HepG2 (cell line): ENCODE data around the gene SHISA5. TPM values are rescaled to one million over a fixed set of nuclear protein-coding genes. Genes with fewer than 3 reads are reported as not detected.

Experiments used
- HNRNPK ChIP-seq: fragments of 200-400 bp; formaldehyde crosslinking; IDR thresholded peaks from 2 replicates; pipeline ENCODE4 v1.6.1; 2018; ENCODE audit warnings: low read length, low read depth, moderate library complexity, mild to moderate bottlenecking; ENCODE audit not compliant: poor library complexity, severe bottlenecking
- ISX ChIP-seq: sonication (generic); formaldehyde crosslinking; conservative IDR thresholded peaks from 2 replicates; pipeline ENCODE4 v1.5.0; 2020; ENCODE audit warnings: missing genetic modification reagents
- NONO ChIP-seq, 2 experiments: fragments of 450-650 bp in 1 of 2; sonication (generic) in 1 of 2; formaldehyde crosslinking in 1 of 2; IDR thresholded peaks in 1 of 2; conservative IDR thresholded peaks in 1 of 2; 2 replicates each; pipeline versions ENCODE4 v1.6.1 to v1.8.0; 2017 to 2022; ENCODE audit warnings: mild to moderate bottlenecking in 1 of 2, missing genetic modification reagents in 1 of 2, moderate library complexity in 1 of 2
- PAXIP1 ChIP-seq: sonication (generic); formaldehyde crosslinking; conservative IDR thresholded peaks from 2 replicates; pipeline ENCODE4 v1.4.0; 2020; ENCODE audit warnings: mild to moderate bottlenecking, missing genetic modification reagents, moderate library complexity
- SMC3 ChIP-seq: IDR thresholded peaks from 2 replicates; pipeline ENCODE4 v1.6.1; 2011; ENCODE audit warnings: low read length, improper control_type of control experiment
- TAF1 ChIP-seq: sonication (generic); formaldehyde crosslinking; IDR thresholded peaks from 2 replicates; pipeline ENCODE4 v1.4.0; 2020; ENCODE audit warnings: missing genetic modification reagents
- ZNF276 ChIP-seq: sonication (generic); formaldehyde crosslinking; IDR thresholded peaks from 2 replicates; pipeline ENCODE4 v1.4.0; 2020; ENCODE audit warnings: mild to moderate bottlenecking, low read depth, missing genetic modification reagents
- polyA plus RNA-seq, 8 experiments: library from polyadenylated mRNA; depleted of rRNA in 3 of 8; stranded (reverse) in 7 of 8; unstranded in 1 of 8; fragments of >200 nt; fragmentation: Illumina TruSeq in 4 of 8; extraction: Trizol in 4 of 8; gene quantifications; 2 replicates each; pipeline versions ENCODE4 v1.2.1 to v1.2.3, GENCODE V29; 2011 to 2016; ENCODE audit warnings: low read depth in 4 of 8, missing spikeins in 1 of 8, mixed read lengths in 1 of 8; ENCODE audit not compliant: insufficient read depth in 1 of 8
- total RNA-seq, 5 experiments: library from RNA; depleted of rRNA; stranded (reverse); fragments of >200 nt; fragmentation: Illumina TruSeq; extraction: Trizol; gene quantifications; 2 replicates each; pipeline ENCODE4 v1.2.3, GENCODE V29; 2016; ENCODE audit warnings: low read depth in 1 of 5
- TF ChIP-seq, protein P1 (sequence below): sonication (generic); formaldehyde crosslinking; IDR thresholded peaks from 2 replicates; pipeline ENCODE4 v1.5.1; 2020; ENCODE audit warnings: missing genetic modification reagents, mild to moderate bottlenecking, borderline replicate concordance
- TF ChIP-seq, protein P2 (sequence below): sonication (generic); formaldehyde crosslinking; IDR thresholded peaks from 2 replicates; pipeline ENCODE4 v1.4.0; 2020; ENCODE audit warnings: missing genetic modification reagents
- TF ChIP-seq, protein P3 (sequence below): sonication (generic); formaldehyde crosslinking; IDR thresholded peaks from 2 replicates; pipeline ENCODE4 v1.4.0; 2020; ENCODE audit warnings: missing genetic modification reagents, mild to moderate bottlenecking, borderline replicate concordance
- TF ChIP-seq, protein P4 (sequence below): sonication (generic); formaldehyde crosslinking; IDR thresholded peaks from 2 replicates; pipeline ENCODE4 v1.5.0; 2020; ENCODE audit warnings: mild to moderate bottlenecking, missing genetic modification reagents

SHISA5 gene
- total and polyA plus RNA-seq, 2 of the 13 experiments (the other 11 are each of a cell fraction or from before 2014, with no cell fraction given): 75.8 to 91.4 TPM

DNA sequence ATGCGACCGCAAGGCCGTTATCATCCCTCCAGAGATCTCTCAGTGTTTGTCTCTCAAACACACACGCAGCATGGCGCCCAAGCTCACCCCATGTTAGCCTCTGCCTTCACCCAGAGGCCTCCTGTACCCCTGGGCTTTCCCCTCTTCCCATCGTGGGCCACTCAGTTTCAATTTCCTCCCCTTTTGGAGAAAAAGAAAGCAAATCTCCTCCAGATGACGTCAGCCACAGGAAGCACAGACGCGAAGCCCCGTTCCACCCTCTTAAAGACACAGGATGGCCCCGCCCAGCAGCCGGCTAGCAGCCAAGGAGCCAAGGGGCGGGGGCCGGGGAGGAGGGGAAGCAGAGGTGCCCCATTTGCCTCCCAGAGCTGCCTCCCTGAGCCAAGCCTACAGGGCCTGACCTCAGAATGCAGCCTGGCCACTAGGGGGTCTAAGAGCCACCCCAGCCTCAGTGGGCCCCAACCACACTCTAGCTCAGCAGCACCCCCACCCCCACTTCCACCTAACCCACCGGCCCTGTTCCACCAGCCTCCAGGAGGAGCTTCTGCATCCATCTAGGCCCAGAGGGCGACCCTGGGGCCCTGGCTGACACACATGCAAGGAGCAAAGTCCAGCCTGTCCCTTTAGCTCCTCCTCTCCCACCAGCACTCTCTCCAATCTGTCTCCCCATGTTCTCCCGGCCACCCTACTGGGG is 30.9 kb downstream of the SHISA5 start (continued):
- no peak for TF ChIP-seq NONO (IDR thresholded peaks at IDR 0.05)
- TF ChIP-seq NONO (CRISPR knock-in tag; conservative IDR thresholded peaks at IDR 0.05): peak; percentile 66; the same call in 1 of the 2 replicates
- peak; percentile 77 for TF ChIP-seq TAF1 (CRISPR knock-in tag)
- TF ChIP-seq ISX: no peak
- TF ChIP-seq, protein P1, sequence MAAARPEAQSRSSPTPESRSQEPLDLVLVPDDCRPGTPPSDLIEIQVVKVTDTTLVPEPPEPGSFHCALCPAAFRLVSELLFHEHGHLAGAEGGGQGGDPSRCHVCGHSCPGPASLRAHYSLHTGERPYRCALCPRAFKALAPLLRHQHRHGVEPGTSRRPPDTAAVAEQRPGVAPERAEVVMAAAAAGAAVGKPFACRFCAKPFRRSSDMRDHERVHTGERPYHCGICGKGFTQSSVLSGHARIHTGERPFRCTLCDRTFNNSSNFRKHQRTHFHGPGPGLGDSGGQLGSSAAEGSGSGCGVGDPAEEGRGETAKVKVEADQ (CRISPR knock-in tag): peak; percentile 88; the same call in 1 of the 2 replicates
- no peak for TF ChIP-seq ZNF276
- TF ChIP-seq, protein P2, sequence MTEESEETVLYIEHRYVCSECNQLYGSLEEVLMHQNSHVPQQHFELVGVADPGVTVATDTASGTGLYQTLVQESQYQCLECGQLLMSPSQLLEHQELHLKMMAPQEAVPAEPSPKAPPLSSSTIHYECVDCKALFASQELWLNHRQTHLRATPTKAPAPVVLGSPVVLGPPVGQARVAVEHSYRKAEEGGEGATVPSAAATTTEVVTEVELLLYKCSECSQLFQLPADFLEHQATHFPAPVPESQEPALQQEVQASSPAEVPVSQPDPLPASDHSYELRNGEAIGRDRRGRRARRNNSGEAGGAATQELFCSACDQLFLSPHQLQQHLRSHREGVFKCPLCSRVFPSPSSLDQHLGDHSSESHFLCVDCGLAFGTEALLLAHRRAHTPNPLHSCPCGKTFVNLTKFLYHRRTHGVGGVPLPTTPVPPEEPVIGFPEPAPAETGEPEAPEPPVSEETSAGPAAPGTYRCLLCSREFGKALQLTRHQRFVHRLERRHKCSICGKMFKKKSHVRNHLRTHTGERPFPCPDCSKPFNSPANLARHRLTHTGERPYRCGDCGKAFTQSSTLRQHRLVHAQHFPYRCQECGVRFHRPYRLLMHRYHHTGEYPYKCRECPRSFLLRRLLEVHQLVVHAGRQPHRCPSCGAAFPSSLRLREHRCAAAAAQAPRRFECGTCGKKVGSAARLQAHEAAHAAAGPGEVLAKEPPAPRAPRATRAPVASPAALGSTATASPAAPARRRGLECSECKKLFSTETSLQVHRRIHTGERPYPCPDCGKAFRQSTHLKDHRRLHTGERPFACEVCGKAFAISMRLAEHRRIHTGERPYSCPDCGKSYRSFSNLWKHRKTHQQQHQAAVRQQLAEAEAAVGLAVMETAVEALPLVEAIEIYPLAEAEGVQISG (CRISPR knock-in tag): peak; percentile 62; the same call in 1 of the 2 replicates
- TF ChIP-seq HNRNPK: no peak
- peak; percentile 97 for TF ChIP-seq PAXIP1 (CRISPR knock-in tag)
- TF ChIP-seq SMC3: no peak; the same call in 1 of the 2 replicates
- TF ChIP-seq, protein P3, sequence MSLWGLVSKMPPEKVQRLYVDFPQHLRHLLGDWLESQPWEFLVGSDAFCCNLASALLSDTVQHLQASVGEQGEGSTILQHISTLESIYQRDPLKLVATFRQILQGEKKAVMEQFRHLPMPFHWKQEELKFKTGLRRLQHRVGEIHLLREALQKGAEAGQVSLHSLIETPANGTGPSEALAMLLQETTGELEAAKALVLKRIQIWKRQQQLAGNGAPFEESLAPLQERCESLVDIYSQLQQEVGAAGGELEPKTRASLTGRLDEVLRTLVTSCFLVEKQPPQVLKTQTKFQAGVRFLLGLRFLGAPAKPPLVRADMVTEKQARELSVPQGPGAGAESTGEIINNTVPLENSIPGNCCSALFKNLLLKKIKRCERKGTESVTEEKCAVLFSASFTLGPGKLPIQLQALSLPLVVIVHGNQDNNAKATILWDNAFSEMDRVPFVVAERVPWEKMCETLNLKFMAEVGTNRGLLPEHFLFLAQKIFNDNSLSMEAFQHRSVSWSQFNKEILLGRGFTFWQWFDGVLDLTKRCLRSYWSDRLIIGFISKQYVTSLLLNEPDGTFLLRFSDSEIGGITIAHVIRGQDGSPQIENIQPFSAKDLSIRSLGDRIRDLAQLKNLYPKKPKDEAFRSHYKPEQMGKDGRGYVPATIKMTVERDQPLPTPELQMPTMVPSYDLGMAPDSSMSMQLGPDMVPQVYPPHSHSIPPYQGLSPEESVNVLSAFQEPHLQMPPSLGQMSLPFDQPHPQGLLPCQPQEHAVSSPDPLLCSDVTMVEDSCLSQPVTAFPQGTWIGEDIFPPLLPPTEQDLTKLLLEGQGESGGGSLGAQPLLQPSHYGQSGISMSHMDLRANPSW (CRISPR knock-in tag): peak; percentile 71; the same call in 1 of the 2 replicates
- TF ChIP-seq, protein P4, sequence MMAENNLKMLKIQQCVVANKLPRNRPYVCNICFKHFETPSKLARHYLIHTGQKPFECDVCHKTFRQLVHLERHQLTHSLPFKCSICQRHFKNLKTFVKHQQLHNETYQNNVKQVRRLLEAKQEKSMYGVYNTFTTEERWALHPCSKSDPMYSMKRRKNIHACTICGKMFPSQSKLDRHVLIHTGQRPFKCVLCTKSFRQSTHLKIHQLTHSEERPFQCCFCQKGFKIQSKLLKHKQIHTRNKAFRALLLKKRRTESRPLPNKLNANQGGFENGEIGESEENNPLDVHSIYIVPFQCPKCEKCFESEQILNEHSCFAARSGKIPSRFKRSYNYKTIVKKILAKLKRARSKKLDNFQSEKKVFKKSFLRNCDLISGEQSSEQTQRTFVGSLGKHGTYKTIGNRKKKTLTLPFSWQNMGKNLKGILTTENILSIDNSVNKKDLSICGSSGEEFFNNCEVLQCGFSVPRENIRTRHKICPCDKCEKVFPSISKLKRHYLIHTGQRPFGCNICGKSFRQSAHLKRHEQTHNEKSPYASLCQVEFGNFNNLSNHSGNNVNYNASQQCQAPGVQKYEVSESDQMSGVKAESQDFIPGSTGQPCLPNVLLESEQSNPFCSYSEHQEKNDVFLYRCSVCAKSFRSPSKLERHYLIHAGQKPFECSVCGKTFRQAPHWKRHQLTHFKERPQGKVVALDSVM (CRISPR knock-in tag): peak; percentile 86
